Mesenchymal stem cell (in vitro differentiated cells and primary cell): ENCODE results near the gene REX1BD.

Source experiments
- DNase-seq: peaks from one replicate; pipeline ENCODE4 v3.0.0-alpha.2; 2013
- H2AFZ ChIP-seq: one replicate; pipeline ENCODE4 v1.6.1; 2013; ENCODE audit warnings: low read depth, mild to moderate bottlenecking, control low read depth, inconsistent platforms, low read length, moderate library complexity
- H2AK5ac ChIP-seq: 2 replicates; pipeline ENCODE4 v1.6.1; 2013; ENCODE audit warnings: low read length, moderate library complexity, mild to moderate bottlenecking, inconsistent platforms; ENCODE audit not compliant: severe bottlenecking
- H2BK120ac ChIP-seq: one replicate; pipeline ENCODE4 v1.6.1; 2013; ENCODE audit warnings: low read depth, mild to moderate bottlenecking, inconsistent platforms, low read length, moderate library complexity
- H2BK12ac ChIP-seq, 2 experiments: one replicate each; pipeline ENCODE4 v1.6.1; 2013; ENCODE audit warnings: inconsistent platforms in 2 of 2, low read length in 2 of 2, mild to moderate bottlenecking in 2 of 2, moderate library complexity in 2 of 2, control low read depth in 1 of 2
- H2BK15ac ChIP-seq: one replicate; pipeline ENCODE4 v1.6.1; 2013; ENCODE audit warnings: mild to moderate bottlenecking, low read depth, inconsistent platforms; ENCODE audit not compliant: poor library complexity, severe bottlenecking
- H2BK5ac ChIP-seq: 2 replicates; pipeline ENCODE4 v1.6.1; 2013; ENCODE audit warnings: low read depth, mild to moderate bottlenecking, low read length, control low read depth, inconsistent platforms; ENCODE audit not compliant: poor library complexity, severe bottlenecking
- H3K14ac ChIP-seq, 2 experiments: one replicate each; pipeline ENCODE4 v1.6.1; 2013; ENCODE audit warnings: inconsistent platforms in 2 of 2, low read length in 2 of 2, control low read depth in 1 of 2, mild to moderate bottlenecking in 1 of 2, moderate library complexity in 1 of 2
- H3K18ac ChIP-seq, 2 experiments: one replicate each; pipeline ENCODE4 v1.6.1; 2013; ENCODE audit warnings: inconsistent platforms in 2 of 2, low read length in 2 of 2, control low read depth in 1 of 2, low read depth in 1 of 2, mild to moderate bottlenecking in 1 of 2
- H3K23ac ChIP-seq, 2 experiments: one replicate each; pipeline ENCODE4 v1.6.1; 2013; ENCODE audit warnings: inconsistent platforms in 2 of 2, low read length in 2 of 2, mild to moderate bottlenecking in 2 of 2, moderate library complexity in 2 of 2, control low read depth in 1 of 2
- H3K27ac ChIP-seq: 2 replicates; pipeline ENCODE4 v1.5.1; 2013; ENCODE audit warnings: mild to moderate bottlenecking, moderate library complexity, low read length, control low read depth, inconsistent platforms; ENCODE audit not compliant: poor library complexity, severe bottlenecking
- H3K27me3 ChIP-seq, 2 experiments: 2 replicates each; pipeline versions ENCODE4 v1.6.1 to v1.7.0; 2013; ENCODE audit warnings: low read length in 2 of 2, mild to moderate bottlenecking in 2 of 2, moderate library complexity in 2 of 2, control low read depth in 1 of 2, inconsistent platforms in 1 of 2; ENCODE audit not compliant: control insufficient read depth in 1 of 2, insufficient read depth in 1 of 2
- H3K36me3 ChIP-seq, 2 experiments: 2 replicates each; pipeline versions ENCODE4 v1.6.1 to v1.7.0; 2013; ENCODE audit warnings: low read length in 2 of 2, control low read depth in 1 of 2, inconsistent platforms in 1 of 2, low read depth in 1 of 2, mild to moderate bottlenecking in 1 of 2; ENCODE audit not compliant: insufficient read depth in 2 of 2, control insufficient read depth in 1 of 2
- H3K4ac ChIP-seq, 2 experiments: one replicate each; pipeline ENCODE4 v1.6.1; 2013; ENCODE audit warnings: inconsistent platforms in 2 of 2, low read length in 2 of 2, mild to moderate bottlenecking in 2 of 2, moderate library complexity in 2 of 2, control low read depth in 1 of 2, low read depth in 1 of 2
- H3K4me1 ChIP-seq: 2 replicates; pipeline ENCODE4 v1.6.1; 2013; ENCODE audit warnings: low read depth, low read length, control low read depth; ENCODE audit not compliant: control insufficient read depth, insufficient read depth
- H3K4me2 ChIP-seq: 2 replicates; pipeline ENCODE4 v1.6.1; 2013; ENCODE audit warnings: low read length, mild to moderate bottlenecking, inconsistent platforms; ENCODE audit not compliant: poor library complexity, severe bottlenecking
- H3K4me3 ChIP-seq, 2 experiments: 2 replicates each; pipeline versions ENCODE4 v1.5.1 to v1.7.0; 2013; ENCODE audit warnings: low read length in 2 of 2, mild to moderate bottlenecking in 2 of 2, control low read depth in 1 of 2, low read depth in 1 of 2; ENCODE audit not compliant: insufficient read depth in 1 of 2
- H3K79me1 ChIP-seq: replicated peaks from 2 replicates; pipeline ENCODE4 v1.6.1; 2013; ENCODE audit warnings: mild to moderate bottlenecking, control low read depth, low read length, inconsistent platforms; ENCODE audit not compliant: poor library complexity, severe bottlenecking
- H3K9ac ChIP-seq: 2 replicates; pipeline ENCODE4 v1.7.0; 2013; ENCODE audit warnings: mild to moderate bottlenecking, low read length, moderate library complexity
- H3K9me3 ChIP-seq: 2 replicates; pipeline ENCODE4 v1.7.0; 2013; ENCODE audit warnings: mild to moderate bottlenecking, low read length; ENCODE audit not compliant: control insufficient read depth
- H4K8ac ChIP-seq: one replicate; pipeline ENCODE4 v1.6.1; 2013; ENCODE audit warnings: inconsistent platforms, mild to moderate bottlenecking, low read length, moderate library complexity
- H4K91ac ChIP-seq: one replicate; pipeline ENCODE4 v1.6.1; 2013; ENCODE audit warnings: mild to moderate bottlenecking, low read length, inconsistent platforms
- WGBS: methylation state at CpG from one replicate; pipeline ENCODE4 v1.1.7; 2013; ENCODE audit warnings: mixed read lengths; 5-methylcytosine and 5-hydroxymethylcytosine counted together

The REX1BD gene

GRCh38 chr19:18612051-18612771 lies 23.6 kb downstream of the REX1BD start:
- H4K91ac ChIP-seq = no peak overlapping the region
- no peak overlapping the region for H3K27ac ChIP-seq
- no peaks in the 10 kb centered on the region for H3K36me3 ChIP-seq
- H3K4me3 ChIP-seq = peak overlapping the region; percentile 61 to 66
- no peak overlapping the region for H2AK5ac ChIP-seq
- H2AFZ ChIP-seq = no peak overlapping the region
- H3K79me1 ChIP-seq = no peaks in the 10 kb centered on the region
- H3K9me3 ChIP-seq = peaks cover 3% of the 10 kb centered on the region
- peak overlapping the region in 1 of 2 experiments; percentile 94 for H3K23ac ChIP-seq
- H3K14ac ChIP-seq = no peak overlapping the region
- H3K4me2 ChIP-seq = peak overlapping the region; percentile 94
- H2BK12ac ChIP-seq = no peak overlapping the region
- peaks cover 82 to 87% of the 10 kb centered on the region in 2 experiments for H3K27me3 ChIP-seq
- H3K4me1 ChIP-seq = peaks cover 39% of the 10 kb centered on the region
- no peak overlapping the region for H3K9ac ChIP-seq
- 4% methylated on average over 30 of the region's 30 CpGs for WGBS
- H2BK5ac ChIP-seq = no peak overlapping the region
- no peak overlapping the region for H3K4ac ChIP-seq
- no peak overlapping the region for H3K18ac ChIP-seq
- no peak overlapping the region for H2BK120ac ChIP-seq
- DNase-seq = no peak
- no peak overlapping the region for H2BK15ac ChIP-seq
- H4K8ac ChIP-seq = no peak overlapping the region

- 2% methylated on average over 59 of the region's 70 CpGs for WGBS
Observed at GRCh38 chr19:18612772-18613588, 24.4 kb downstream of the REX1BD start, which contains the start of gene TMEM59L. Gene TMEM59L, plus strand, starts transcription at chr19:18612870. Its CDS starts 89 bp downstream, at chr19:18612959.

GRCh38 chr19:18613589-18614234 lies 25.1 kb downstream of the REX1BD start:
- Histone ChIP-seq H3K4me3 (no peak overlapping the region), H2AFZ (no peak overlapping the region), H3K27me3 (peaks cover 75 to 80% of the 10 kb centered on the region in 2 experiments), H4K8ac (no peak overlapping the region), H2BK12ac (no peak overlapping the region), H2BK120ac (no peak overlapping the region), H3K18ac (no peak overlapping the region), H2BK5ac (no peak overlapping the region), H3K9me3 (peaks cover 5% of the 10 kb centered on the region), H3K14ac (no peak overlapping the region), H3K4ac (no peak overlapping the region), H3K27ac (no peak overlapping the region), H3K36me3 (no peaks in the 10 kb centered on the region), H2AK5ac (no peak overlapping the region), H3K4me1 (peaks cover 33% of the 10 kb centered on the region), H3K79me1 (no peaks in the 10 kb centered on the region), H3K9ac (no peak overlapping the region), H3K23ac (no peak overlapping the region), H3K4me2 (no peak overlapping the region), H4K91ac (no peak overlapping the region), H2BK15ac (no peak overlapping the region)
- 14% methylated on average over 21 of the region's 23 CpGs for WGBS
- no peak for DNase-seq

More at GRCh38 chr19:18612772-18613588, 24.4 kb downstream of the REX1BD start, which contains the start of gene TMEM59L:
- no peak within 1 kb of the TSS for H2BK120ac ChIP-seq
- H3K27ac ChIP-seq = no peak within 1 kb of the TSS
- peak within 1 kb of the TSS; percentile 79 to 94 for H3K23ac ChIP-seq
- H3K79me1 ChIP-seq = no peaks in the 10 kb centered on the region
- peak within 1 kb of the TSS; percentile 61 to 66 for H3K4me3 ChIP-seq
- no peak within 1 kb of the TSS for H2BK15ac ChIP-seq
- peak within 1 kb of the TSS; percentile 53 for H2AFZ ChIP-seq
- H2AK5ac ChIP-seq = no peak within 1 kb of the TSS
- peak within 1 kb of the TSS in 1 of 2 experiments; percentile 74 for H3K4ac ChIP-seq
- H3K18ac ChIP-seq = peak within 1 kb of the TSS in 1 of 2 experiments; percentile 75
- peak within 1 kb of the TSS in 1 of 2 experiments; percentile 87 for H3K14ac ChIP-seq
- peaks cover 5% of the 10 kb centered on the region for H3K9me3 ChIP-seq
- H3K36me3 ChIP-seq = no peaks in the 10 kb centered on the region
- DNase-seq = no peak
- H3K9ac ChIP-seq = no peak within 1 kb of the TSS
- H4K91ac ChIP-seq = no peak within 1 kb of the TSS
- peaks cover 82 to 87% of the 10 kb centered on the region in 2 experiments for H3K27me3 ChIP-seq
- peak within 1 kb of the TSS; percentile 51 for H4K8ac ChIP-seq
- peak within 1 kb of the TSS; percentile 94 for H3K4me2 ChIP-seq
- no peak within 1 kb of the TSS for H2BK5ac ChIP-seq
- peaks cover 33% of the 10 kb centered on the region for H3K4me1 ChIP-seq
- peak within 1 kb of the TSS in 1 of 2 experiments; percentile 29 for H2BK12ac ChIP-seq
